SJCRH30 (cell line): ENCODE results near the gene SERPINE1. TPM values are rescaled to one million over a fixed set of nuclear protein-coding genes. Genes with fewer than 3 reads are reported as not detected.

Experiments used
- DNase-seq, 2 experiments: peaks; one replicate each; pipeline ENCODE4 v3.0.0-alpha.2; 2015 to 2020
- H3K27ac ChIP-seq: fragments of 250-450 bp; sonication (Bioruptor Pico); 2 replicates; pipeline ENCODE4 v1.5.1; 2020; ENCODE audit warnings: mild to moderate bottlenecking, moderate library complexity
- H3K27me3 ChIP-seq: fragments of 250-450 bp; sonication (Bioruptor Pico); 2 replicates; pipeline ENCODE4 v1.5.1; 2020; ENCODE audit warnings: mild to moderate bottlenecking, moderate library complexity
- H3K36me3 ChIP-seq: fragments of 250-450 bp; sonication (Bioruptor Pico); 2 replicates; pipeline ENCODE4 v1.5.1; 2020; ENCODE audit warnings: mild to moderate bottlenecking, moderate library complexity
- H3K4me1 ChIP-seq: fragments of 250-450 bp; sonication (Bioruptor Pico); 2 replicates; pipeline ENCODE4 v1.5.1; 2020; ENCODE audit warnings: mild to moderate bottlenecking, moderate library complexity
- H3K4me3 ChIP-seq: fragments of 250-450 bp; sonication (Bioruptor Pico); 2 replicates; pipeline ENCODE4 v1.5.1; 2020; ENCODE audit warnings: mild to moderate bottlenecking, moderate library complexity
- H3K9me3 ChIP-seq: fragments of 250-450 bp; sonication (Bioruptor Pico); replicated peaks from 2 replicates; pipeline ENCODE4 v1.5.1; 2020; ENCODE audit warnings: mild to moderate bottlenecking, moderate library complexity
- total RNA-seq: library from RNA; depleted of rRNA; stranded (reverse); fragments of >200 nt; shearing (Covaris generic); gene quantifications from 2 replicates; pipeline ENCODE4 v1.2.3, GENCODE V29; 2014

SERPINE1 gene
- total RNA-seq, 1 experiment from 2014 or later = 1.2 TPM

DNA sequence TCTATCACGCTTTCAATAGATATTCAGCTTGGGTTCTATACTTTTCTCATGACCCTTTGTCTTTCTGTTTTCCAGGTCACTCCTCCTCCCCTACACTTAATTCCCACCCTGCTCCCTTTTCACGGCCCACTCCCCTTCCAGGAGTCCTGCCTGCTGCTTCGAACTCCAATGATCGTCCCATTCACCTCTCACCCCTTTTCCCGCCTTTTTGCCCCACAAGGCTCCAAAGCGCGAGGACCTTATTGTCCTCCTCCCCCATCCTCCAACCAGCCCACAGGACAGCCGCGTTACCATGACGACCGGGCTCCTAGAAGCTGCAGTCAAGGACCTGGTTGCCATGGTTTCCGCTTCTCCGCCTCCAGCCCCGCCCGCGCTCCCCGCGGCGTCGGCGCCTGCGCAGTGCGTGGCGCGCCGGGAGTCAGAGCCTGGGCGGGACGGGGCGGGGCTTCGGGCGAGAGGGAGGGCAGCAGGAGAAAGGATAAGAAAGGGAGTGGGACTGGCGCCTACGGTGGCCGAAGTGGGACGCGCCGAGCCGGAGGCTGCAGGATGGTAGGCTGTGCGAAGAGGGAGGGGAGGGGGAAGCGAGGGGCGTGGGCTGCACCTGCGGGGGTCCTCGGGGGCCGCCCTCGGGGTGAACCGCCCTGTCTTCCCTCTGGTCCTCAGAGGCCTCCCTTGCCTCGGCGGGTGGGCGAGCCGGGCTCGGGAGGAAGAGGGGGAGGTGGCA is 27.2 kb downstream of the SERPINE1 start, which contains the start of gene AP1S1:
Gene AP1S1, plus strand, starts transcription at position 508 of the 724 bp plus-strand sequence. Its CDS starts 39 bp downstream, at position 547.
- DNase-seq = peak; percentile 97 to 98
- H3K27ac ChIP-seq = peak within 1 kb of the TSS; percentile 42; the same call in 1 of the 2 replicates
- H3K36me3 ChIP-seq = no peaks in the 10 kb centered on the region
- H3K4me3 ChIP-seq = peak within 1 kb of the TSS; percentile 95
- H3K9me3 ChIP-seq = no peaks in the 10 kb centered on the region
- peaks cover 3% of the 10 kb centered on the region; the same call in 1 of the 2 replicates for H3K4me1 ChIP-seq
- peaks cover 14% of the 10 kb centered on the region; the same call in 1 of the 2 replicates for H3K27me3 ChIP-seq

DNA sequence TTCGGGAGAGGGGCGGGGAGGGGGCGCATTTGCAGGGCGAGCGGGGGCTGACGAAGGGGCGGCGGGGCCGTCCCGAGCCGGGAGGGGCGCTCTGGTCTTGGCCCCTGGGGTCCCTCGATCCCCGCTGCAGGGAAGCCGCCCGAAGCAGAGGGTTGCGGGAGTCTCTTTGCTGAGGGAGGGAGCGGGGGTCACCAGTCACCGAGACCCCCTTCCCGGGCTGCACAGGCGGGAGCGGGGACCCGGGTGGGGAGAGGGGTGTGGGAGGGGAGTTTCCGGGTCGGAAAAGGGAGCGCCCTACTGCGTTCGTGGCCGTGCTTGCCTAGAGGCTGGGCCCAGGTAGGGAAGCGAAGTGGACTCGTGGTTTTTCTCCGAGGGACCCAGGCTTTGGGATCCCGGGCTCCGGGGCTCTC is 27.8 kb downstream of the SERPINE1 start:
- peak overlapping the region; percentile 95 for H3K4me3 ChIP-seq
- DNase-seq = no peak
- H3K27me3 ChIP-seq = peaks cover 9% of the 10 kb centered on the region; the same call in 1 of the 2 replicates
- H3K4me1 ChIP-seq = peaks cover 3% of the 10 kb centered on the region; the same call in 1 of the 2 replicates
- no peaks in the 10 kb centered on the region for H3K36me3 ChIP-seq
- H3K9me3 ChIP-seq = no peaks in the 10 kb centered on the region
- H3K27ac ChIP-seq = peak overlapping the region; percentile 42; the same call in 1 of the 2 replicates

DNA sequence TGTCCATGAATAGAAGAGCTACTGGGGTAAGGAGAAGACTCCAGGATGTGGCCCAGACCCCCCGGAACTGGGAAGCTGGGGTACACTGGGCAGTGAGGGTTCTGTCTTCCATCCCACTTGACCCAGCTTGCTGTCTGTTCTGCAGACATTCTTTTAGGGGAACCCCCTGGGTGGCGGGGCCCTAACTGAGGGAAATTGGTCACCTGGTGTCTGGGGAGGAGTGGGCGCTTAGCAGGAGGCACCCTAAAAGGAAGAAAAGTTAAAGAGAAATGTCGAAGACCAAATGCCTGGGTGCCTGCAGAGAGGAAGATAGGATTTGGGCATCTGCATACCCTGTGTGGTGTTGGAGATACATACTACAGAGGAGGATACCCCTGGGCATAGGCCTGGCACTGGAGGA is 28.4 kb downstream of the SERPINE1 start:
- peak overlapping the region; percentile 42; the same call in 1 of the 2 replicates for H3K27ac ChIP-seq
- 0 out of 2 replicates have a peak, but pooled peaks cover 8% of the 10 kb centered on the region for H3K27me3 ChIP-seq

DNA sequence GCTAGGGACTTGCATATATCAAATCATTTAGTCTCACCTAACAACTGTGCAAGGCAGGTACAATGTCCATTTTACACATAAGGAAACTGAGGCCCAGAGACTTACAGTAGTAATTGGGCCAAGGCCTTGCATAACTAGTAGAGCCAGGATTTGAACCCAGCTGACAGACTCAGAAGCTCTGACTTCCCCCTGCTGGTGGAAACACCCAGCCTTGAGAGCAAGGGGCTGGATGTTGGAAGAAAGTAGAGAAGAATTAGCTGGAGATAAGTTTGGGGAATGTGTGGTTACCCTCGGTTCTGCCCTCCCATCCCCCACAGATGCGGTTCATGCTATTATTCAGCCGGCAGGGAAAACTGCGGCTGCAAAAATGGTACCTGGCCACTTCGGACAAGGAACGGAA is 29.4 kb downstream of the SERPINE1 start:
- Histone ChIP-seq H3K27me3 (0 out of 2 replicates have a peak, but pooled peaks cover 5% of the 10 kb centered on the region), H3K27ac (no peak overlapping the region), H3K9me3 (no peaks in the 10 kb centered on the region), H3K4me3 (no peak overlapping the region), H3K36me3 (no peaks in the 10 kb centered on the region), H3K4me1 (peaks cover 3% of the 10 kb centered on the region; the same call in 1 of the 2 replicates)
- DNase-seq = no peak

More for the DNA sequence above, 28.4 kb downstream of the SERPINE1 start:
- Histone ChIP-seq H3K4me1 (peaks cover 3% of the 10 kb centered on the region; the same call in 1 of the 2 replicates), H3K4me3 (peak overlapping the region; percentile 95), H3K36me3 (no peaks in the 10 kb centered on the region), H3K9me3 (no peaks in the 10 kb centered on the region)
- no peak for DNase-seq

DNA sequence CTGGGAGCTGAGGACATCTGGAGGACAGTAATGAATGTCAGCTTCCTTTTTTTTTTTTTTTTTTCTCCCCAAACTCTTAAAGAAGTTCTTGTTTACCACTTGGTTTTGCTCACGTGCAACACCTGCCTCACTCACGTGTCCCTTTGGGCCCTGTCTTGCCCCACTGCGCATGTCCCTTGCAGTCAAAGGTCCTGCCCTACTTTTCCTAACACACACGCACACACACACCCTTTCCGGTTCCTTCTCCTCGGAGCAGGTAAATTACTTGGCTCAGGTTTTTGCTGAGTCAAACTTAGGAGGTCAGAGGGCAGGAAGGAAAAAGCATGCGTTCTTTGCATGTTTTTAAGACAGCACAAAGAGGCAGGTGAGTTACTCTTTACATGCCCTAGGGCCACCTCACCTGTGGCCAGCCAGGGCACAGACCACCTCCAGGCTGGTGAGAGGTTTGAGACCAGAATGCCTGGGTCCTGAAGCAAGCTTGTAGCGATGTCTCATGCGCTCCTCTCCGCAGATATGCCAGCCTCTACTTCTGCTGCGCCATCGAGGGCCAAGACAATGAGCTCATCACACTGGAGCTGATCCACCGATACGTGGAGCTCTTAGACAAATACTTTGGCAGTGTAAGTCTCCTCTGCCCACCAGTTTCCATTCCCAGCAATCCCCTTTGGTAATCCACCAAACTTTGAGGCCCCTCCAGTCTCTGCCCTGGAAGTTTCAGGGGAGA is 30.1 kb downstream of the SERPINE1 start:
- Histone ChIP-seq H3K27ac (no peak overlapping the region), H3K4me3 (no peak overlapping the region), H3K27me3 (0 out of 2 replicates have a peak, but pooled peaks cover 3% of the 10 kb centered on the region), H3K4me1 (peaks cover 3% of the 10 kb centered on the region; the same call in 1 of the 2 replicates), H3K9me3 (no peaks in the 10 kb centered on the region), H3K36me3 (no peaks in the 10 kb centered on the region)
- DNase-seq = no peak

DNA sequence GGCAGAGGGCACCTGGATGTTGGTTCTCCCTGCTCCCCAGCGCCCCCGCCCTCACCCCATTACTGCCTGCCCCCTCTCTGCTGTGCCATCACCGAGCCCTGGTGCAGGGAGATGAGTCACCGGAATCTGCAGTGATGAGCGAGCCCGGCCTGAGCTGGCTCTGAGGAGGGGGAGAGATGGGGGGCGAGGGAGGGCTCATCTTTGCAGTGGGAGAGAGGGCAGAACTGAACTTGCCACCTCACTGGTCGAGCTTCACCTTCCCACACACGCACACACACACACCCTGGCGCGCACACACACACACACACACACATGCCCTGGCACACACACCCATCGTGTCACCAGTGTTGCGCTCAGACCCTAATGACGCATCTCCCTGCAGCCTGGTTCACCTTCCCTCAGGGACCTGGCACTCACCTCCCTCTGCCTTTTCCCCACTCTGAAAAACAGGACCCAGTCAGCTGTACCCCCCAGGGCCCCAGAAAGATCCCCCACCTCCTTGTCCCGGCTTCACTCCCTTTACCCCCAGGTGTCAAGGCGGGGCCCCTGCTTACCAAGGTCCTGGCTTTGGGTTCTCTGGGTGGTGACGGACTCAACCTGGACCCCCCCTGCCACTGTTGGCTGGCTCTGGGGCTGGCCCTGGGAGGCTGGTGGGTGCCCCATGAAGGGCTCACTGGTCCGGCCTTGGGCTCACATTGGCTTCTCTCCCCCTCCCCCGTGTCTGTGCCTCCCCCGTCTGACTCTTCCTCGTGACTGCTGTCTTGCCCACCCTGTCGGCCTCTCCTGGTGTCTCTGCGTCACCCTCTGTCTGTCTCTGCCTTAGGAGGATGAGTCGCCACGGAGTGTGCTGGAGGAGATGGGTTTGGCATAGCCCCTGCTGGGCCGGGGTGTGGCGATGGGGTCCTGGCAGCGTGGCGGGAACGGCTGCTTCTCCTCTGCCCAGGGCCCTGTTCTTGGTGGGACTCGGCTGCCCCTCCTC is 33.1 kb downstream of the SERPINE1 start:
- Histone ChIP-seq H3K27ac (no peak overlapping the region), H3K36me3 (no peaks in the 10 kb centered on the region), H3K4me3 (no peak overlapping the region), H3K4me1 (peaks cover 6% of the 10 kb centered on the region; the same call in 1 of the 2 replicates), H3K27me3 (no peaks in the 10 kb centered on the region), H3K9me3 (no peaks in the 10 kb centered on the region)
- DNase-seq = no peak

DNA sequence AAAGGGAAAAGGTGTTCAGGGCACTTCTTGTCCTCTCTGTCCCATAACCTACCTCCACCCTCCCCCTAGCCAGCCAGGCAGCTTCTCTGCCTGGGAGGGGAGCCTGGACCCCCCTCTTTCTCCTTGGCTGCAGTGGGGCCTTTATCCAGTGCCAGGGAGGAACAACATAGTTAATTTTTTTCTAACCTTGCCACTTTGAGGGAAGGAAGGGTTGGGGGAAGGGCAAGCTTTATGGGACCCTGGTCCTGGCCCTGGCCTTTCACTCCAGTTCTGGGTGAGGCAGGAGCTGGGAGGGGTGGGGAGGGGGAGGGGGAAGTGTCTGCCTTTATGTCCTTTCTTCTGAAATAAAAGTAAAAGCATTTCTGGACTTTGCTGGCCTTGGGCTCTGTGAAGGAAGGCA is 34.0 kb downstream of the SERPINE1 start:
- DNase-seq = no peak
- no peaks in the 10 kb centered on the region for H3K9me3 ChIP-seq
- no peaks in the 10 kb centered on the region for H3K36me3 ChIP-seq
- H3K27ac ChIP-seq = no peak overlapping the region
- H3K4me1 ChIP-seq = peaks cover 3% of the 10 kb centered on the region; the same call in 1 of the 2 replicates
- H3K27me3 ChIP-seq = no peaks in the 10 kb centered on the region
- no peak overlapping the region for H3K4me3 ChIP-seq

DNA sequence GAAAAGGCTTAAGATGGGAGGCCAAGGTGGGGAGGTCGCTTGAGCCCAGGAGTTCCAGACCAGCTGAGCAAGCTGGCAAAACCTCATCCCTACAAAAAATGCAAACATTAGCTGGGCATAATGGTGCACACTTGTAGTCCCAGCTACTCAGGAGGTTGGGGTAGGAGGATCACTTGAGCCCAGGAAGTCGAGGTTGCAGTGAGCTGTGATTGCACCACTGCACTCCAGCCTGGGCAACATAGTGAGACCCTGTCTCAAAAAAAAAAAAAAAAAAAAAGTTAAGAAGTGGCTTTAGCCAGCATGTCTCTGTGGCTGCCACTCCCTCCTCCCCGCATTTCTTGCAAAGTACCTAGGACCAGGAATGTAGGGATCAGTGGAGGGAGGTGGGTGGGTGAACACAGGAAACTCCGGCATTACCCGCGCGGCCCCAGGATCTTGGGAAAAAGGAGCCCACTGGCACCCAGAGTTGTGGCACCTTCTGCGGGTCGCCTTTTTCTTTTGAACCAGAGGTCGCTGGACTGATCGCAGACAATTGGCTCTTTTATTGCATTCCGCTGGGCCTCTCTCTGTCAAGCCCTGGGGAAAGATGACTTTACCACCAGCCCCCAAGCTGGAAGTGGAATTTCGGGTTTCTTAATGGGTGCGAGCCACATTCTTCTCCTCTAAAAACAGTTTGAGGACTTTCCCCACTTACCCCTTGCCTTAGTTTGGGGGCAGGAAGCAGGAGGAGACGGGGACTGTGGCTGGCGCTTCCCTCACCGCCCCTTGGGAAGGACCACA is 35.0 kb downstream of the SERPINE1 start:
- Histone ChIP-seq H3K36me3 (no peaks in the 10 kb centered on the region), H3K27me3 (no peaks in the 10 kb centered on the region), H3K4me1 (peaks cover 3% of the 10 kb centered on the region; the same call in 1 of the 2 replicates), H3K9me3 (no peaks in the 10 kb centered on the region), H3K27ac (peak overlapping the region; percentile 33; the same call in 1 of the 2 replicates), H3K4me3 (peak overlapping the region; percentile 60; the same call in 1 of the 2 replicates)
- DNase-seq = no peak

DNA sequence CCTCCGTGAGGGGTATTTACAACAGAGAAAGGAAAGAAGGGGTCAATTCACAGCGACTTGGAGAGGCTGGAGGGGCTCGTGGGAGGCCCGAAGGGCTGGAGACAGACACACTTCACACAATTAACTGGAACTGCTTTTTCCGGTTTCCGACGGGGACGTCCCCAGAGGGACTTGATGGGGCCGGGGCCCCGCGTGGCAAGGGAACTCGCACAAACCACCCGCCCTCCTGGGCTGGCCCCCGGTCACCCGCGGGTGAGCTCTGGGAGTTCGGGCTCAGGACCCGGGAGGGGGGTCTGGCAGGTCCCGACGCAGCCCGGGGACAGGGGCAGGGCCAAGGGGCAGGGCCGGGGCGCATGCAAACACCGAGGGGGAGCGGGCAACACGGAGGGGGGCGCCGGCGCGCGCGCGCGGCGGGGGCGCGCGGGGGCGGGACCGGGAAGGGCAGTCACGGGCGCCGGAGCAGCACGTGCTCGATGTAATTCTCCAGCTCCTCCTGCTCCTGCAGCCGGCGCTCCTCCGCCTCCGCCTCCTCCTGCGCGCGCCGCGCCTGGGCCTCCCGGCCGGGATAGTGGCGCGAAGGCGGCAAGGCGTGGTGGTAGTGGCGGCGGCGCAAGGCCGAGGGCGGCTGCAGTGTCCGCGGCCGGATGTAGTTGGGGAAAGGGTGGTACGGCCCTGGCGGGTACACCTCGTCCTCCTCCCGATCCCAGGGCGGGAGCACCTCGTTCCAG is 35.8 kb downstream of the SERPINE1 start:
- Histone ChIP-seq H3K27ac (peak overlapping the region; percentile 33; the same call in 1 of the 2 replicates), H3K27me3 (no peaks in the 10 kb centered on the region), H3K4me3 (peak overlapping the region; percentile 60), H3K4me1 (peaks cover 3% of the 10 kb centered on the region; the same call in 1 of the 2 replicates), H3K36me3 (no peaks in the 10 kb centered on the region), H3K9me3 (no peaks in the 10 kb centered on the region)
- DNase-seq = peak; percentile 68 to 69

DNA sequence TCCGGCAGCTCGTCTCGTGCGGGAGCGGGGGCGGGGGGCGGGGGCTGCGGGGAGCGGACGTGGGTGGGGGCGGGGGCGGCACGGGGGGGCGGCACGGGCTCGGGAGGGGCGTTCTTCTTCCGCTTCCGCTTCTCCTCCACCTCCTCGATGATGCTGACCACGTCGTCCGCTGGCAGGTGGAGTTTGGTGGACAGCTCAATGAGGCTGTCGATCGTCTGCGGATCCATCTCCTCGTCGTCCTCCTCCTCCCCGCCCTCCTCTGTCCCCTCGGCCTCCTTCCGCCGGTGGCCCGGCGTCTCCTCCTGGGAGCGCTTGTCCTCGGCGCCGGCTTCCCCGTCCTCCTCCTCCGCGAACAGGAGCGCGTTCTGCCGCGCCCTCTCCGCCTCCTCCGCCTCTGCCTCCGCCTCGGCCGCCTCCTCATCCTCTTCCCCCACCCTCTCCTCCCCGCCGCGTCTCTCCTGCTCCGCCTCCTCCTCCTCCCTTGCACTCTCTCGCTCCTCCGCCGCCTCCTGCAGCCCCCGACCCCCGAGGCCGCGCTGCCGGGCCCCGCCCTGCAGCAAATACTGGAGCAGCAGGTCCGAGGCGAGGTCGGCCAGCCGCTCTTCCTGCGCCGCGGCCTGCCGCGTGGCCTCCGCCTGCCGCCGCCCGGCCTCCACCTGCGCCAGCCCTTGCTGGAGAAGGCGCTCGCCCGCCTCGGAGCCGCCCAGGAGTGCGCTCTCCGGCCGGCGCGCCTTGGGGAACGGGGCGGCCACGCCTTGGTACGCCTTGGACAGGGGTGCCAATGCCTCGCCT is 36.6 kb downstream of the SERPINE1 start:
- Histone ChIP-seq H3K4me1 (peaks cover 3% of the 10 kb centered on the region; the same call in 1 of the 2 replicates), H3K27me3 (no peaks in the 10 kb centered on the region)
- peak; percentile 29 to 30 for DNase-seq

DNA sequence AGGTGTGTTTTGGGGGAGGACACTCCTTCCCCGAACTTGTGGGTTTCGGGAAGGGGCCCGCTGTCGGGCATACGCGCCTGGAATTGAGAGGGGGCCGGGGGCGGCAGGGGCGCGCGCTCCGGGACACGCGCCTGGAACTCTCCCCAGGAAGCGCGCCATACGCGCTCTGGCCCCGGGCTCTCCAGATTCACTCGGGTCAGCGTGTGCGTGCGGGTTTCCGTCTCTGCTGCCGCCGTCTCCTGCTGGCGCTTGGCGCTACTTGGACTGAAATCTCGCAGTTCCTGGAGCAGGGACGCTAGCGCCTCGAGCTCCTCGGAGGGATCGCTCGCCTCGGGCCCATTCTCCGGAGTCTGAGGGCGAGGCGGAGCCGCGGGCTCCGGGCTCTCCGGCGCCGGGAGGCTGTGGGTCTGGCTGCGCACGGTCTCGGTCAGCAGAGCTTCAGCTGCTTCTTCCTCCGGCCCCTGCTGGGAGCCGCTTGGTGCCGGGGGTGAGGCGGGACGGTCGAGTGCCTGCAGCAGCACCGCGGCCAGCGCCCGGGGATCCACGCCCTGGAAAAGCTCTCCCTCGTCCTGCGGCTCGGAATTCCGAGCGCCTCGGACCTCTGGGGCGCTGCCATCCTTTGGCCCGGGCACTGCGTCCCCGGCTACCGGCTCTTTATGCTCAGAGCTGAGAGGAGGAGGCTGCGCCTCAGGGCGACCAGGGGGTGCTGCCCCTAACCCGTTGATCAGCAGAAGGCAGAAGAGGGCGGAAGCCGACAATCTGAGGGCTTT is 37.4 kb downstream of the SERPINE1 start:
- H3K36me3 ChIP-seq = no peaks in the 10 kb centered on the region
- peaks cover 3% of the 10 kb centered on the region; the same call in 1 of the 2 replicates for H3K4me1 ChIP-seq
- no peak overlapping the region for H3K4me3 ChIP-seq
- DNase-seq = no peak
- peaks cover 3% of the 10 kb centered on the region; the same call in 1 of the 2 replicates for H3K27me3 ChIP-seq
- H3K27ac ChIP-seq = no peak overlapping the region
- H3K9me3 ChIP-seq = no peaks in the 10 kb centered on the region

More for the DNA sequence above, 36.6 kb downstream of the SERPINE1 start:
- Histone ChIP-seq H3K36me3 (no peaks in the 10 kb centered on the region), H3K9me3 (no peaks in the 10 kb centered on the region), H3K27ac (no peak overlapping the region), H3K4me3 (peak overlapping the region; percentile 60)
